ENCODE results near the gene IGSF22. TPM values are rescaled to one million over a fixed set of nuclear protein-coding genes. Genes with fewer than 3 reads are reported as not detected.

The IGSF22 gene
- total and polyA plus RNA-seq, 7 donors = 0.46 to 0.52 TPM; not detected in 5

GRCh38 chr11:18743365-18743764 is 17.4 kb upstream of the IGSF22 start:
- Histone ChIP-seq H3K4me3 (no peak overlapping the region), H3K36me3 (no peaks in the 10 kb centered on the region), H3K9me3 (no peaks in the 10 kb centered on the region), H3K27me3 (no peaks in the 10 kb centered on the region), H3K4me1 (no peaks in the 10 kb centered on the region), H3K27ac (no peak overlapping the region)
- intact Hi-C loops (cut with DNase I) = no loop called here
- no peak for DNase-seq
- TF ChIP-seq POLR2AphosphoS5 (IDR thresholded peaks at IDR 0.05) = no peak
- TF ChIP-seq POLR2A (IDR thresholded peaks at IDR 0.05) = no peak
- no peak for TF ChIP-seq EP300 (IDR thresholded peaks at IDR 0.05)
- TF ChIP-seq CTCF (IDR thresholded peaks at IDR 0.05) = no peak
- 87 to 89% methylated on average over 10 of the region's 10 CpGs for WGBS, 2 donors

GRCh38 chr11:18741783-18742182 is 15.8 kb upstream of the IGSF22 start:
- Histone ChIP-seq H3K9me3 (no peaks in the 10 kb centered on the region), H3K4me1 (no peaks in the 10 kb centered on the region), H3K27ac (no peak overlapping the region), H3K4me3 (no peak overlapping the region), H3K27me3 (no peaks in the 10 kb centered on the region), H3K36me3 (no peaks in the 10 kb centered on the region)
- 89 to 91% methylated on average over 3 of the region's 3 CpGs for WGBS, 2 donors
- DNase-seq = no peak
- TF ChIP-seq EP300 (IDR thresholded peaks at IDR 0.05) (no peak), POLR2A (IDR thresholded peaks at IDR 0.05) (no peak), CTCF (IDR thresholded peaks at IDR 0.05) (no peak), POLR2AphosphoS5 (IDR thresholded peaks at IDR 0.05) (no peak)
- intact Hi-C loops (cut with DNase I) = no loop called here

- TF ChIP-seq EP300 (IDR thresholded peaks at IDR 0.05) (no peak), POLR2A (IDR thresholded peaks at IDR 0.05) (no peak), CTCF (IDR thresholded peaks at IDR 0.05) (no peak), POLR2AphosphoS5 (IDR thresholded peaks at IDR 0.05) (no peak)
- no peaks in the 10 kb centered on the region for H3K27me3 ChIP-seq
- H3K9me3 ChIP-seq = no peaks in the 10 kb centered on the region
- intact Hi-C loops (cut with DNase I) = no loop called here
- H3K36me3 ChIP-seq = no peaks in the 10 kb centered on the region
- H3K4me3 ChIP-seq = no peak overlapping the region
- no peaks in the 10 kb centered on the region for H3K4me1 ChIP-seq
- WGBS, 2 donors = 80 to 81% methylated on average over 4 of the region's 4 CpGs
- no peak overlapping the region for H3K27ac ChIP-seq
- DNase-seq = no peak
Observed at GRCh38 chr11:18739685-18740084, 13.7 kb upstream of the IGSF22 start.

GRCh38 chr11:18737642-18738041 is 11.7 kb upstream of the IGSF22 start:
- DNase-seq = no peak
- Histone ChIP-seq H3K4me1 (no peaks in the 10 kb centered on the region), H3K27me3 (no peaks in the 10 kb centered on the region), H3K27ac (no peak overlapping the region), H3K36me3 (no peaks in the 10 kb centered on the region), H3K9me3 (no peaks in the 10 kb centered on the region), H3K4me3 (no peak overlapping the region)
- TF ChIP-seq POLR2AphosphoS5 (IDR thresholded peaks at IDR 0.05) (no peak), POLR2A (IDR thresholded peaks at IDR 0.05) (no peak), EP300 (IDR thresholded peaks at IDR 0.05) (no peak)
- 91 to 92% methylated on average over 8 of the region's 8 CpGs for WGBS, 2 donors
- intact Hi-C loops (cut with DNase I) = no loop called here

GRCh38 chr11:18736590-18737148 is 10.7 kb upstream of the IGSF22 start:
- Histone ChIP-seq H3K4me1 (no peaks in the 10 kb centered on the region), H3K27me3 (no peaks in the 10 kb centered on the region), H3K27ac (no peak overlapping the region), H3K4me3 (no peak overlapping the region), H3K9me3 (no peaks in the 10 kb centered on the region), H3K36me3 (no peaks in the 10 kb centered on the region)
- intact Hi-C loops (cut with DNase I) = no loop called here
- no peak for TF ChIP-seq CTCF (IDR thresholded peaks at IDR 0.05)
- TF ChIP-seq POLR2A (IDR thresholded peaks at IDR 0.05) = no peak
- no peak for TF ChIP-seq POLR2AphosphoS5 (IDR thresholded peaks at IDR 0.05)
- TF ChIP-seq EP300 (IDR thresholded peaks at IDR 0.05) = no peak
- 49 to 71% methylated on average over 10 of the region's 10 CpGs for WGBS, 2 donors
- DNase-seq = no peak
